NK-92 treated with Interleukin-12 subunit alpha and Interleukin-12 subunit beta, amount 100 ng/mL, for 24 hours (cell line): ENCODE measurements around the gene RNF123.

Experiments used
- DNase-seq: peaks from one replicate; lab custom pipeline; 2025; lab: John Stamatoyannopoulos, UW

The RNF123 gene

GRCh38 chr3:49703443-49703927, 14.1 kb downstream of the RNF123 start:
- DNase-seq: peak; percentile 9

DNA sequence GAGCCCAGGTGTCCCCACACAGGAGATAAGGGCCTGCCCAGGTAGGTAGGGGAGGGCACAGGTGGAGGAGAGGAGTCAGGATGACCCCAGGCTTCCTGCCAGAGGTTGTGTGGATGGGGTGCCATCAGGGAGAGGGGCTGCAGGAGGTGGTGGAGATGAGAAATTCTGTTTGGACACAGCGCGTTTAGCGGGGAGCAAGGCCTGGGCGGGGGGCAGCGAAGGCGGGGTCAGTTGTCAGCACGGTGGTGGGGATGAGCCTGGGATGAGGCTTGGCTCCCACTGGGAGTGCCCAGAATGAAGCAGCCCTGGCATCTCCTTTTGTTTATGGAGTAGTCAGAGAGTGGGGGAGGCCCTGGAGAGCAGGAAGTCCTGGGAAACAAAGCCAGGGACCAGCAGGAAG, 14.6 kb downstream of the RNF123 start:
- no peak for DNase-seq

GRCh38 chr3:49704629-49705028, 15.3 kb downstream of the RNF123 start:
- no peak for DNase-seq

GRCh38 chr3:49705390-49705960, 16.1 kb downstream of the RNF123 start:
- no peak for DNase-seq

DNA sequence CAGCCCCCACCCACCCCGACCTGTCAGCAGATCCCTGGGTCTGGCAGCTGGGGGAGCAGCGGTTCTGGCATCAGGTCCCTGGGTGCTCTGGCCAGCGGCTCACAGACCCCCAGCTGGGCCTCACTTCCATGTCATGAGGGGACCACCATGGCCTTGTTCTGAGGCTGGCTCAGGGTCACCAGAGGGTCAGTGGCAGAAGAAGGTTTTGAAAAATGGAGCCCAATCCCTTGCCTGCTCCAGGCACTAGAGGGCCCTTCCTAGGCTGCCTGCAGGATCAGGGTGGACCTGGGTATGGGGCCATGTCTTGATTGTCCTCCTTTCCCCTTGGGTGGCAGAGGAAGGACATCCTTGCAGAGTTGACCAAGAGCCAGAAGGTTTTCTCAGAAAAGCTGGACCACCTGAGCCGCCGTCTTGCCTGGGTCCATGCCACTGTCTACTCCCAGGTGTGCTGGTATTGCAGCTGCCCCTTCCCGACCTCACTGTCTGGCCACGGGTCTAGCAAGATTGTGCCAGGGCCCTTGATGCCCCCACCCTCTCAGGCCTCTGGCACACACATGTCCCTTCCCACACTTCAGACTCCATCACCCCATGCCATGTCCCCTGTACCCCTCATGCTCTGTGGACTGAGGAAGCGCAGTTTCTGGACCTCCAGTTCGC, 17.2 kb downstream of the RNF123 start:
- DNase-seq: no peak

DNA sequence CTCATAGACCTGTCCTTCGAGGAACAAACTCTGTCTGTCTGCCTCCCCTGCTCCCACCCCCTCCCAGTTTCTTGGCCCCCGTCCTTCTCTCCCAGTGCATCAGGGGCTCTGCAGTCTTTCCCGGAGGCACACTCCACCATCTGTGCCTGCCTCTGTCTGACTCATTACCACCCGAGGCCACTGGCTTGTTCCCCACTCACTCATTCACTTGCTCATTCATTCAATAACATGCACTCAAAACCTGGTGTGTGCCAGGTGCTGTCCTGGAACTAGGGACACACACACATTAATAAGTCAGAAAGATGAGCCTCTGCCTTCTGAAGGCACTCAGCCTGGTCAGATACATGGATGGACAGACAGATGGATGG, 17.7 kb downstream of the RNF123 start:
- DNase-seq: no peak

- DNase-seq: no peak
Measured at GRCh38 chr3:49709852-49710251, 20.5 kb downstream of the RNF123 start.

DNA sequence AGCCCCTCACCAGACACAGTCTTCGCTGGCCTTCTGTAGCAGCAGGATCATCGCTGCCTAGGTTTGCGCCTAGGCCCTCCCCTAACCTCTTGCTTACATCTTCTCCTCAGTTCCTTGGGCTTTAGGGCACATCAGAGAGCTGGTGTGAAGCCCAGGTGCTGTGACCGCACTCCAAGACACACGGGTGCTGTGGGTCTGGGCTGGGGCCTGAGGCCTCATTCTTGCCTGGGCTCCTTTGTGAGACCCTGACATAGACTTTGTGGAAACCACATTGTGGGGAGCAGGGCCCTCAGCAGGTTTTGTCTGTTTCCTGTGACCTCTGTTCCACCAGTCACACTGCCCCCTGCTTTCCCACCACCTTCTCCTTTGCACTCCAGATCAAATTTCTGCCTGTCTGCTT, 22.1 kb downstream of the RNF123 start:
- peak; percentile 42 for DNase-seq

DNA sequence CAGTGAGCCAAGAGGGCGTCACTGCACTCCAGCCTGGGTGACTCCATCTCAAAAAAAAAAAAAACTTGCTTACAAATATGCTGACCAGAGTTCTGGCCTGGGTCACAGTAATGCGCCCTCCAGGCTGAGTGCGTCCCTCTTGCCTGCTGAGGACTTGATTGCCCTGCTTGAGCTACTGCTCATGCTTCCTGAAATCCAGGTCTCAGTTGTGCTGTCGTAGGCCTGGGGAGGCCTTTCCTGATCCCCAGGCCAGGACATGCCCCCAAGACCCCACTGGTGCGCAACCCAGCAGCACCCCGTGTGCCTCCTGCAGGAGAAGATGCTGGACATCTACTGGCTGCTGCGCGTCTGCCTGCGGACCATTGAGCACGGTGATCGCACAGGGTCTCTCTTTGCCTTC, 22.8 kb downstream of the RNF123 start:
- DNase-seq: no peak

DNA sequence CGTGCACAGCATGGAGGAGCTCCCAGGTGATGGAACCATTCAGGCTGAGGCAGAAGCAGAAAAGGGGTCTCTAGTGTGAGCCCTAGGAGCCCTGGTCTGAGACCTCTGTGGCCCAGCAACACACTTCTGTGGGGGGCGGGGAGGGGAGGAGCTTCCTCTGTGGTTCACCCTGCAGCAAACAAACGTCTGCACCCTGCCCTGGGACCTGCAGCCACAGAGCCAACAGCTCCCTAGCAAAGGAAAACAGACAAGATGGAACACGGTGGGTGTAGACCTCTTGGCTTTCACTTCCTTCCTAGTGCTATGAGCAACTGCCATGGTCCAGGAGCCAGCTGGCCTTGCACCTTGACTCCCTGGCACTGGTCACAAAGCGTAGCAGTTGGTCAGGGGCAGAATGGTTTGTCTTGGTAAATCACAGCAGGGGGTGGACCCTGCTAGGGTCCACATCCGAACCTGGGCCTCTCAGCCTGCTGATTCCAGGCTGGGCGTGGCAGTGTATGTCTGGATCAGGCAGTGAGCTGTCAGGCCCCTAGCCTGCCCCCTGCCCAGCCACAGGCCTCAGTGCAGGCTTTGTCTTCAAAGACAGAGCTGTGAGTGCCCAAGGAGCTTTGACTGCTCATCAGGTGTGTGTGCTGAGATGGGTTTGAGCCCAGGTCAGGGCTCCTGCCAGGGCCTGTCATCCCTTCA, 23.4 kb downstream of the RNF123 start:
- peak; percentile 23 for DNase-seq

GRCh38 chr3:49713336-49714105, 24.2 kb downstream of the RNF123 start:
- no peak for DNase-seq

- DNase-seq: no peak
Measured at GRCh38 chr3:49714728-49715550, 25.6 kb downstream of the RNF123 start.

GRCh38 chr3:49715611-49716121, 26.3 kb downstream of the RNF123 start:
- no peak for DNase-seq

DNA sequence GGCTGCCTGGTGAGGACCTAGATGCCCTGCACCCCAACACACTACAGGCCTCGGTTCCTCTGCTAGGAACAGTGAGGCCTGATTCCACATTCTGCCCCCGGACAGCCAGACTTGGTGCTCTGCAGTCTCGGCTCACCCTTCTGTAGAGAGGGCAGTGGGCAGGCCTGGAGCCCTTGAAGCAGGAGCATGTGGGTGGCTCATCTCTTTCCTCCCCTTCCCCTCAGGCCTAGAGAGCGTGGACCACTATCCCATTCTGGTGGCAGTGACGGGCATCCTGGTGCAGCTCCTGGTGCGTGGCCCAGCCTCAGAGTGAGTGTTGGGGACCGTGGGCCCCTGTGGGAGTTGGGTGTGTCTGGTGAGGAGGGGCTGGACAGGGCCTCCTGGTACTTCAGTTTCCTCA, 26.8 kb downstream of the RNF123 start:
- no peak for DNase-seq

DNA sequence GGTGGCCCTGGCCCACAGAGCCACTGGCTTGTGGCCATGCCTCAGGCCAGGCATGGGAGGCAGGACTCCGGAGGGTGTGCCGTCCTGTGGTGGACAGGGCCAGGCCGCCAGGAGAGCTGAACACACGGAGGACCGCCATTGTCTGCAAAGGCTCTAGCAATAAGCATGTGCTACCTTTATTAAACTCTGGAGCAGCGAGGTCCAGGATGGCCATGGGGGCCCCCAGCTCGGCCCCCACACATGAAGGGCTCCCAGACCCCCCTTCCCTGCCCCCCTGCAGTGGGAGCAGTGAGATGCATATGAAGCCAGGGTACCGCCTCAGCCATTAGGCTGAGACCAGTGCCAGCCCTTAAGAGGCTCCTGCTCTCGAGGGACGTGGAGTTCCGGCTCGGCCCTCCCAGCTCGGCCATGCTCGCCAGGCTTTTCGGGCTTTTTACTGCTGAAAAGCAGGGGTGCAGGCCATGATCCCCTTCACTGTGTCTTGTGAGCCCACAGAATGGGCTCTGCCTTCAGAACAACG, 27.4 kb downstream of the RNF123 start:
- no peak for DNase-seq

DNA sequence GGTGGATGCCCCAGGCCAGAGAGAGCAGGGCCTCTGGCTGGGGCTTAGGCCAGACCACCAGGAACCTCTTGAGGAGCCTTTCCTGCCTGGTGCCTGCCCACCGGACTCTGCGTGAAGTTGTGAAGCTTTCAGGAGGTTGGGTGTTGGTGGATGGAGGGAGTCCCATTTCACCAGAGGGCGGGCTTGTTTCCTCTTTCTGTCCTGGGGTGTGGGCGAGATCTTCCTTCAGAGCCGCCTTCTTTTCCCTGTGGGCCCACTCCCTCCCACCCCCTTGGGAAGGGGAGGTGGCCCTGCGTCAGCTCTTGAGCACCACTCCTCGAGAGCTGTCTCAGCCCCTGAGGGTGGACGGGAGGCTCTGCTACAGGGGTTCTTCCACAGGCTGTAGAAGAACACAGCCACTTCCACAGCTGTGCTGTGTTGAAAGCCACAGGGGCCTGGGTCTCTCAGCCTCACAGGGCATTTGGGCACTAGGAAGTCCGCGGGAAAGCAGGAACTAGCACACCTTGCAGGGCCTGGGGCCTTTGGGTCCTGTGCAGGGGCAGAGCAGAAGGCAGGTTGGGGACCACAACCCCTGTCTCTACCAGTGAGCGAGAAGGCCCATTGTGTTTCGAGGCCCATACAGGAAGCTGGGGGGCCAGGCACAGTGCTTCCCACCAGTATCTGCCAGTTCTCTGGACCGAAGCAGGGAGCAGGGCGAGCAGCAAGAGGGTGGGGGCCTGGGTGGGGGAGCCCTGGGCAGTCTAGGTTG, 28.0 kb downstream of the RNF123 start:
- no peak for DNase-seq

DNA sequence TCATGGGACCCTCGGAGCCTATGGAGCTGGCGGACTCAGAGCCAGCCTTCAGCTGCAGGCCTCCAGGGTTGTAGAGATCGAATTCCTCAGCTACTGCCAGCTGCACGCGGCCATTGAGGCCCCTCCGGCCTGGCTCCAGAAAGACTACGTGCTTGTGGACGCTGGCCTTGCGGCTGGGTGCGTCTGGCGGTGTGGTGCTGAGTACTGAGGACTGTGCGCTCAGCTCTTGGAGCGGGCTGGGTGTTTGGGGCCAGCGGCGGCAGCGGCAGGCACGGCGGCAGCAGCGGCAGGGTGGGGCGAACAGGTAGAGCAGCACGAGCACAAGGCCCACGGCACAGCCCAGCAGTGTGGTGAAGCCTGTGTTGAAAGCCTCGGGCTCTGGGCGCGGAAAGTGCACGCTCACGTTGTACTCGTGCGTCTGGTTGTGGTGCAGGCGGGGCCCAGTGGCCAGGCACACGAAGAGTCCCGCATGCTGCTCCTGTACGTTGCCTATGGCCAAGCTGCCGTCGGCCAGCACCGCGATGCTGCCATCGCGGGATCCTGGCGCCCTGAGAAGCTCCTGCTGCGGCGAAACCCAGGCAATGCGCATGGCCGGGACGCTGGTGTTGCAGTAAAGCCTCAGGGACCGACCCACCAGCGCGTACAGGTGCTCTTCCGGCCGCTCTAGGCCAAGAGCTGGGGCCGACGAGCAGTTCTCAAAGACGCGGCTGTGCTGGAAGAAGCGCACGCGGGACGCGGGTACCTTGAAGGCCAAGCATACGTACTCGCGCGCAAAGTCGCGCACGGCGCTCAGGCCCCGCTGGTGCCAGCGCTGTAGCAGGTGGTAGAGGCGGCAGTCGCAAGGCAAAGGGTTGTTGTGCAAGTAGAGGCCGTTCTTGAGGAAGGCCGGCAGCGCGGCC, 28.9 kb downstream of the RNF123 start:
- DNase-seq: no peak

GRCh38 chr3:49718858-49719213, 29.5 kb downstream of the RNF123 start:
- DNase-seq: no peak

- no peak for DNase-seq
Measured at GRCh38 chr3:49719214-49719884, 30.0 kb downstream of the RNF123 start, which contains the start of gene AMIGO3. Gene AMIGO3, minus strand, starts transcription at chr3:49719684. Its CDS starts 219 bp downstream, at chr3:49719465.
